ENCODE results near the gene TBC1D3E.
"Not testable (repeated sequence)": the region's sequence is repeated elsewhere in the genome, so short reads cannot be mapped to it uniquely, and the experiment has no call there.

The TBC1D3E gene

DNA sequence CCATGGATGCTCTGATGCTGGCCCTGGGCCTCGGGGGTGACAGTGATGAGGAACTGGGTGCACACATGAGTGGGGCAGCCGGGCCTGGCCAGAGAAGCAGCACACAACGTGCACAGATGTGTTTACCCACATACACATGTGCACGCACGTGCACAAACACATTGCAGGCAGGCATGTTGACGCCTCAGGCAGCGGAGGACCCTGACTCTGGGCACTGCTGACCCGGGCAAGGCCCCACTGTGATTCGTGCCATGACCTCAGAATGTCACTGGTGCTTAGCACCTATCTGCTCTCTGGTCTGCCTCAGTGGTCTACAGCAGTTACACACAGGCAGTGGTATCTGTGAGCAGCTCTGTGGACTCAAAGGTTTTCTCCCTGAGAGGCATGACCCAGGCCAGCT is at the start of gene TBC1D3E:
Gene TBC1D3E, plus strand, starts transcription at position 301 of the 400 bp plus-strand sequence. CDS start 1,545 bp downstream, outside the sequence.
- not testable (repeated sequence) for DNase-seq (ENCODE audit: low read depth in 2 of 2); H3K4me3 ChIP-seq (replicated peaks in 1 of 2; ENCODE audit: low read depth in 2 of 2, low read length in 2 of 2)

DNA sequence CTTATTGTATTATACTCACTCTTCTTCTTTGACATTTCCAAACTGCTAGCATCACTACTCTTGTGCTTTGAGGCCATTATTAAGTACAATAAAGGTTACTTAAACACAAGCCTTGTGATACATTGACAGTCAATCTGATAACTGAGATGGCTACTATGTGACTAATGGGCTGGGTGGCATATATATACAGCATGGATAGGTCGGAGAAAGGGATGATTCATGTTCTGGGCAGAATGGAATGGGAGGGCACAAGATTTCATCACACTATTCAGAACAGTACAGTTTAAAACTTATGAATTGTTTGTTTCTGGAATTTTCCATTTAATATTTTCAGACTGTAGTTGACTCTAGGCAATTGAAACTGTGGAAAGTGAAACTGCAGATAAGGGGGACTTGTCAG is 40.4 kb upstream of the TBC1D3E start:
- not testable (repeated sequence) for DNase-seq (ENCODE audit: low read depth in 2 of 2); H3K4me3 ChIP-seq (replicated peaks in 1 of 2; ENCODE audit: low read depth in 2 of 2, low read length in 2 of 2)

DNA sequence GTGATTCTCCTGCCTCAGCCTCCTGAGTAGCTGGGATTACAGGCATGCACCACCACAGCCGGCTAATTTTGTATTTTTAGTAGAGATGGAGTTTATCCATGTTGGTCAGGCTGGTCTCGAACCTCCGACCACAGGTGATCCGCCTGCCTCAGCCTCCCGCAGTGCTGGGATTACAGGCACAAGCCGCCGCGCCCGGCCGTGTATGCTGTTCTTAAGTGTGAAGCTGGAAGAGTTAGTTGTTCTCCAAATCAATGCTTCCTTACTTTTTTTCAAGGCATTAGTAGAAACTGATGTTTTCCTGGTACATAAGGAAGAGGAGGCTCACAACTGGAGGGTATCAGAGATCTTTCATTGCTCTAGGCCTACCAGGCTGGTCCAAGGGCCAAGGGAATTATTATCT is 39.6 kb upstream of the TBC1D3E start:
- not testable (repeated sequence) for DNase-seq (ENCODE audit: low read depth in 2 of 2); H3K4me3 ChIP-seq (replicated peaks in 1 of 2; ENCODE audit: low read depth in 2 of 2, low read length in 2 of 2)

DNA sequence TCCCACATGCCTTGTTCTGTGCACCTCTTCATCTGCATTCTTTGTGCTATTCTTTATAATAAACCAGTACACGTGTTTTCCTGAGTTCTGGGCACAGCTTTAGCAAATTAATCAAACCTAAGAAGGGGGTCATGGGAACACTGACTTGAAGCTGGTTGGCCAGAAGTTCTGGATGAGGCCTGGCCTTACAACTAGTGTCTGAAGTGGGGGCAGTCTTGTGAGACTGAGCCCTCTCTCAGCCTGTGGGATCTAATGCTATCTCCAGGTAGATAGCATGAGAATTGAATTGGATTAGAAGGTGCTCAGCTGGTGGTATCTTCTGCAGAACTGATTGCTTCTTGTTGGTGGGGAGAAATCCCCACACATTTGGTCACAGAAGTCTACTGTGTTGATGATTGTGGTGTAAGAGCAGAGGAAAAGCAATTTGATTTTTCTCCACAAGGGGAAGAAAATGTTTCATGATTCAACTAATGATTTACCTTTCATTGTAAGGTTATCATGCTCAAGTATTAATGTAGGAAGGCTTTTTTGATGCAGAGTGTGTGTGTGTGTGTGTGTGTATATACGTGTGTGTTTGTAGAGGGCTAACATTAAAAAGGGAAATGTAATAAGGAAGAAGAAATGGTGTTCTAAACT is 33.6 kb upstream of the TBC1D3E start:
- not testable (repeated sequence) for H3K4me3 ChIP-seq (replicated peaks in 1 of 2; ENCODE audit: low read depth in 2 of 2, low read length in 2 of 2); DNase-seq (ENCODE audit: low read depth in 2 of 2)

DNA sequence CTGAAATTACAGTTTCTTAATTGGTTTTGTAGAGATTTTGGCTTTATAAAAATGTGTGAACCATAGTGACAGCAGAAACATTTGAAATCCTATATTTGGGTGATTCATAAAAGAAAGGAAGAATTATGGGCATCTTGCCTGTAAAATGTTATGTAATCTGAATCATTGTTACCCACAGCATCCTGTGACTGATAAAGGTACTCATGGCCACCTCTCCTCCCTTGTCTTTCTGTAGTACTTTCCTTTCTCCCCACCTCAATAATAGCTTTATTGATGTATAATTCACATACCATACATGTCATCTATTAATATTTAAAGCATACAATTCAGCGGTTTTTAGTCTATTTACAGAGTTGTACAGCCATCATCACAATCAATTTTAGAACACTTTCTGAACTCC is 28.5 kb upstream of the TBC1D3E start:
- DNase-seq (ENCODE audit: low read depth in 2 of 2), result not testable (repeated sequence)

DNA sequence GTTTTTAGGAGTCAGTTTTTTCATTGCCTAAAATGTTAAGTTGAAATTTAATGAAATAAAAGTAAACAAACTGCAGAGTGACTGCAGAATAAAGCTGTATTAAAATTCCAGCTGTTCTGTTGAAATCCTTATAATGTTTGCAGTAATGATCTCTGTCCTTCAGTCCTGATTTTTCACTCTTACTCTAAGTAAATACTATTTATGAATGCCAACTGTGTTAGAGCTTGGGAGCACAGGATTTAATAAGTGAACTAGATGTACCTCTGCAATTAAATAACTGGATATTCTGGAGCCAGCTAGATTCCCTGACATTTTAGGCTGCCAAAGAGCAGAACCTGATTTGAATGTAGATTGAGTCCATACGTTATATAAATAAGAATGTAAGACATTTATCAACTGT is 7.9 kb upstream of the TBC1D3E start:
- DNase-seq (ENCODE audit: low read depth in 2 of 2), result not testable (repeated sequence)

More for the DNA sequence above, 28.5 kb upstream of the TBC1D3E start:
- H3K4me3 ChIP-seq (replicated peaks in 1 of 2; ENCODE audit: low read depth in 2 of 2, low read length in 2 of 2), result not testable (repeated sequence)

DNA sequence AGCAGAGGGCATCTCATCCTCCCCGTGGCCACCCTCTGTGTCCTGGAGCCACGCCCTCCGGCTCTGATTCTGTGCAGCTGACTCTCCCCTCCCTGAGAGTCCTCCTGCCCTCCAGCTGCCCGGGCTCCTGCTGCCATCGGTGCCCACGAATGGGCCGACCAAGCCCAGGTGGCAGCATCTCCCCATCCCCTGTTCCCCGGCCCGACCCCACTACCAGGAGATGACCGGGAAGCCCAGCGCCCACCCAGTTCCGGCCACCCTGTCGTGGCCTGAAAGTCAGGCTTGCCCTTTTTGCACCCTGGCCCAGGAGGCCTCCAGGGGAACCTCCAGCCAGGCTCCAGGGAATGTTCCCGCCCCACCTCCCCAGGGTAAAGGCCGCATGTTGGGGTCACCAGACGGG is 7.1 kb downstream of the TBC1D3E start:
- not testable (repeated sequence) for H3K4me3 ChIP-seq (replicated peaks in 1 of 2; ENCODE audit: low read depth in 2 of 2, low read length in 2 of 2); DNase-seq (ENCODE audit: low read depth in 2 of 2)

More for the DNA sequence above, 7.9 kb upstream of the TBC1D3E start:
- H3K4me3 ChIP-seq (replicated peaks in 1 of 2; ENCODE audit: low read depth in 2 of 2, low read length in 2 of 2), result not testable (repeated sequence)
